HG02642 (cell line): ENCODE results near the gene NCAN.
"Not testable (repeated sequence)": the region's sequence is repeated elsewhere in the genome, so short reads cannot be mapped to it uniquely, and the experiment has no call there.

Experiments
- ATAC-seq: cut with Tn5 transposase; IDR thresholded peaks from one replicate; pipeline ENCODE4 v1.9.1; 2021; ENCODE audit warnings: mild to moderate bottlenecking; ENCODE audit not compliant: unreplicated experiment, poor library complexity

The NCAN gene

DNA sequence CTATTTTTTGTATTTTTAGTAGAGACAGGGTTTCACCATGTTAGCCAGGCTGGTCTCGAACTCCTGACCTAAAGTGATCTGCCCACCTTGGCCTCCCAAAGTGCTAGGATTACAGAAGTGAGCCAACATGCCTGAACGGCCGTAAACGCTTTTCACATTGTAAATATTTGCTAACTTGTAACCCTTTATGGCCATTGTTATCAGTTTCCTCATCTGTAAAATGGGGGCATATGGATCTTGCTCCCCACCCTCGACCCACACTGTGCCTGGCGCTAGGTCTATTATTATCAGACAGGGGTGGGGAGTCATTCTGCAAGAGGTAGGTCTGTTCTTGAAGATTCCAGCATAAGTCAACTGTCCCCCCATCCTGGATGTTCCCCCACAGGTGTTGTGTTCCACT lies 11.9 kb downstream of the NCAN start:
- no peak for ATAC-seq

DNA sequence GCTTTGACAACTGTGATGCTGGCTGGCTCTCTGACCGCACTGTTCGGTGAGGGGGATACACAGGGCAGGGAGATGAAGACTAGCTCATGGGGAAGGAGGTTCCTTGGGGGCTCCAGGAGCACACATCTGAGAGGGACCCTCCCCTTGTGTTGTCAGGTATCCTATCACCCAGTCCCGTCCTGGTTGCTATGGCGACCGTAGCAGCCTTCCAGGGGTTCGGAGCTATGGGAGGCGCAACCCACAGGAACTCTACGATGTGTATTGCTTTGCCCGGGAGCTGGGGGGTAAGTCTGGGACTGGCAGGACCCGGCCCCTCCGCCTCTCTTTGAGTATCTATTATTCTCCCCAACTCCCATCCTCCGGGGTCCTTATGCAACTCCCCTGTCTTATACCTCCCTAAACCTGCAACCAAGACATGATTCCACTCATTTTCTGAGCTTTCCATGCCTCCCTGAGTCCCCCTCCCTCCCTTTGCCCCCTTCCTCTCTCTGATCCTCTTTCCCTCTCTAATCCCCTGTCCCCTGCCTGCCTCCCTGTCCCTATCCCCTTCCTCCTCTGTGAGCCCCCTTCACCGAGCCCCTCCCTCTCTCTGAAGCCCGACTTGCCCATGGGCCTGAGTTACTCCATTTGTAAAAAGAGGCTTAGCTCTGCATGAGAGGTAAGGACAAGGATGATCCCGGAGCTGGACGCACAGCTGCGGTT lies 12.5 kb downstream of the NCAN start:
- no peak for ATAC-seq

DNA sequence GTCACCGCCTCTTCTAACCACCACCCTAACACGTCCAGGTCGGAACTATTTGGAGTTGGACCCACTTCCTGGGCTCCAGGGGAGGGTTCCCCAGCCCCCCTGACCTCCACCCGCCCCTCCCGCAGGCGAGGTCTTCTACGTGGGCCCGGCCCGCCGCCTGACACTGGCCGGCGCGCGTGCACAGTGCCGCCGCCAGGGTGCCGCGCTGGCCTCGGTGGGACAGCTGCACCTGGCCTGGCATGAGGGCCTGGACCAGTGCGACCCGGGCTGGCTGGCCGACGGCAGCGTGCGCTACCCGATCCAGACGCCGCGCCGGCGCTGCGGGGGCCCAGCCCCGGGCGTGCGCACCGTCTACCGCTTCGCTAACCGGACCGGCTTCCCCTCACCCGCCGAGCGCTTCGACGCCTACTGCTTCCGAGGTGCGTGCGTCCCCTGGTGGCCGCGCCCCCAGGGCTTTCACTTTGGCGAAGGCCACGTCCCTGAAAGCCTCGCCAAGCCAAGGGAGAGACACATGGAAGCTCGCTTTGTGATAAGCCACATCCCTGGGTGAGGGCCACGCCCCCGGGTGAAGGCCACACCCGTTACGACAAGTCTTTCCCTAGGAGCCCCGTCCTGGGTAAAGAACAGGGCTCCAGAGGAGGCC lies 13.2 kb downstream of the NCAN start:
- peak; percentile 58 for ATAC-seq

DNA sequence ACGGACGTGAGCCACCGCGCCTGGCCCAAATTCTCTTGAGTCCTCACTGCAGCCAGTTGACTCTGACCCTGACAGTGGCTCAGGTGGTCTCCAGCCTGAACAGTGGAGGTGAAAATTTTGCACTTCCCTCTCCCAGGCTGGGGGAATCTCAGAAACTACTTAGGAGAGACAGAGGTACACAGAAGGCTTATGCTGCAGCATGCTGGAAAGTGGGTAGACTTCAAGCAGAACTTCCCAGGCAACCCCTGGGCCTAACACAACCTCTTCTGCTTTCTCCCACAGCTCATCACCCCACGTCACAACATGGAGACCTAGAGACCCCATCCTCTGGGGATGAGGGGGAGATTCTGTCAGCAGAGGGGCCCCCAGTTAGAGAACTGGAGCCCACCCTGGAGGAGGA lies 14.4 kb downstream of the NCAN start:
- ATAC-seq: no peak

DNA sequence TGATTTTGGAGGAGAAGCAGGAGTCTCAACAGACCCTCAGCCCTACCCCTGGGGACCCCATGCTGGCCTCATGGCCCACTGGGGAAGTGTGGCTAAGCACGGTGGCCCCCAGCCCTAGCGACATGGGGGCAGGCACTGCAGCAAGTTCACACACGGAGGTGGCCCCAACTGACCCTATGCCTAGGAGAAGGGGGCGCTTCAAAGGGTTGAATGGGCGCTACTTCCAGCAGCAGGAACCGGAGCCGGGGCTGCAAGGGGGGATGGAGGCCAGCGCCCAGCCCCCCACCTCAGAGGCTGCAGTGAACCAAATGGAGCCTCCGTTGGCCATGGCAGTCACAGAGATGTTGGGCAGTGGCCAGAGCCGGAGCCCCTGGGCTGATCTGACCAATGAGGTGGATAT lies 14.9 kb downstream of the NCAN start:
- ATAC-seq: no peak

DNA sequence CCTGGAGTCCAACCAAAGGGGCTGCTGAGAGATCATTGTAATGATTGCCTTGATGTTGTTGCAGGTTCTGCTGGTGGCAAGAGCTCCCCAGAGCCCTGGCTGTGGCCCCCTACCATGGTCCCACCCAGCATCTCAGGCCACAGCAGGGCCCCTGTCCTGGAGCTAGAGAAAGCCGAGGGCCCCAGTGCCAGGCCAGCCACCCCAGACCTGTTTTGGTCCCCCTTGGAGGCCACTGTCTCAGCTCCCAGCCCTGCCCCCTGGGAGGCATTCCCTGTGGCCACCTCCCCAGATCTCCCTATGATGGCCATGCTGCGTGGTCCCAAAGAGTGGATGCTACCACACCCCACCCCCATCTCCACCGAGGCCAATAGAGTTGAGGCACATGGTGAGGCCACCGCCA lies 15.5 kb downstream of the NCAN start:
- ATAC-seq: no peak

DNA sequence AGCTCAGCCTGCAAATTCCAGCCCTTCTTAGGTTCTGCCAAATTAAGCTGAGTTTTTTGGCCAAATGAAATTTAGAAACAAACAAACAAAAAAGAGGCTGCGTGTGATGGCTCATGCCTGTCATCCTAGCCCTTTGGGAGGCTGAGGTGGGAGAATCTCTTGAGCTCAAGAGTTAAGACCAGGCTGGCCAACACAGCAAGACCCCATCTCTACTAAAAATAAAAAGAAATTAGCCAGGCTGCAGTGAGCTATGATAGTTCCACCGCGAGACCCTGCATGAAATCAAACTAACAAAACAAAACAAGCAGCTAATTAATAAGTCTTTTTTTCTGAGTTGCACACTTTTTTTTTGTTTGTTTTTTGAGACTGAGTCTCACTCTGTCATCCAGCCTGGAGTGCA lies 17.9 kb downstream of the NCAN start:
- no peak for ATAC-seq

DNA sequence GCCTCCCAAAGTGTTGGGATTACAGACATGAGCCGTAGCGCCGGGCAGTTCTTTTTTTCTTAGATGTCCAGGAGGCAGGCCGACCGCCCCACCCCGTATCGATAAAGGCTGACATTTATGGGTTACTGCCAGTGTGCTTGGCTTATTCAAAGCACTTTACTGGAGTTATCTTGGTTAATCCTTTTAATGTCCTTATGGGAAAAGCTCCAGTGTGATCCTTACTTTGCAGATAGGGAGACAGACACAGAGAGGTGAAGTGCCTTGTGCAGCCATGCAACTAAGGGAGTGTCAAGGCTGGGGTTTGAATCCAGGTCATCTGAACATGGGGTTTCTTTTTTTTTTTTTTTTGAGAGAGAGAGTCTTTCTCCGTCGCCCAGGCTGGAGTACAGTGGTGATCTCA lies 19.2 kb downstream of the NCAN start:
- ATAC-seq: no peak

DNA sequence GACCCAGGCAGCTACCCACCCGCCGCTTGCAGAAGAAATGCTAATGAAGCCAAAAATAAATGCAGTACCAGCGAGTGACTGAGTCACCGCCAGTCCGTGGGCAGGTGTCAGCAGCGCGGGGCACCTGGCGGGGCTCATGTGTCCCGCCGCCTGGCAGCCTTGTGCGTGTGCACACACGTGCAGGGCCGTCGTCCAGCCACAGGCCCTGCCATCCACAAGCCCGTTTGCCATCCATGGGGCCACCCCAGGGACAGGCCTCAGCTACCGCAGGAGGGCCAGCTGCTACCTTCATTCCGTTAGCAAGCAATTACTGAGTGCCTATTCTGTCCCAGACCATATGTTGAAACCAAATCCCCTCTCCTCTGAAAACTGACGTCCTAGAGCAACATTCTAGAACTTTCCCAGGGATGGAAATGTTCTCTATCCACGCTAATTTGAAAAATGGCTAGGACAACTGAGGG lies 20.5 kb downstream of the NCAN start:
- no peak for ATAC-seq

DNA sequence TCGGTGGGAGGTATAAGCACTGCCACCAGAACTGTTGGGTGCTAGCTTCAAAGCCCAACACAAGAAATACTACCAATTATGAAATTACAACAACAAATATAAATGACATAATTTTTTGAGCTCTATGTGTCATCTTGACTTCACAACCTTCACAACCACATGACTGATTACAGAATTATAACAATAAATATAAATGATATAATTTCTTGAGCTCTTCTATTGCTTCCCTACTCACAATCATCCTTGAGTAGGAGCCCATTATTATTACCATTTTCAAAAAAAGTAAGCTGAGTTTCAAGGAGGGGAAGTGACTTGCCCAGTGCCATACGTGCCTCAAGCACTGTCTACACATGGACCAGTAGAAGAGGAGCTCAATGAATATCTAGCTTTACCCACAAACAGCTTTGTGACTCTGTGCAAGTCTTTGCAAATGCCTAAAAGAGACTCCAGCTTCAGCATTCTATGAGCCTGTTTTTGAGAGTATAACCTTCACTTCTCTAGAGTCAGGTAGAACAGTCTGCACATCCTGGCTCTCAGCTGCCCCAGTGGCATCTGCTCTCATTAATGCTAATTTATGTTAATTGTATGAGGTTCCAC lies 22.6 kb downstream of the NCAN start:
- ATAC-seq: no peak

DNA sequence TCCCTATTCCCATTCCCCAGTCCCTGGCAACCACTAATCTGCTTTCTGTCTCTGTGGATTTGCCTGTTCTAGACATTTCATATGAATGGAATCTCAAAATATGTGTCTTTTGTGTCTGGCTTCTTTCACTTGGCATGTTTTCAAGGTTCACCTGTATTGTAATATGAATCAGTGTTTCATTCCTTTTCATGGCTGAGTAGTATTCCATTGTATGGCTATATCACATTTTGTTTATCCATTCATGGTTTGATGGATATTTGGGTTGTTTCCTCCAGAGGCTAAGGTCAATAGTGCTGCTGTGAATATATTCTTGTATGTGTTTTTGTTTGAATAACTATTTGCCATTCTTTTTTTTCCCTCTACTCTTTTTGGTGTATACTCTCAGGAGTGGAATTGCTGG lies 24.4 kb downstream of the NCAN start:
- ATAC-seq: no peak

DNA sequence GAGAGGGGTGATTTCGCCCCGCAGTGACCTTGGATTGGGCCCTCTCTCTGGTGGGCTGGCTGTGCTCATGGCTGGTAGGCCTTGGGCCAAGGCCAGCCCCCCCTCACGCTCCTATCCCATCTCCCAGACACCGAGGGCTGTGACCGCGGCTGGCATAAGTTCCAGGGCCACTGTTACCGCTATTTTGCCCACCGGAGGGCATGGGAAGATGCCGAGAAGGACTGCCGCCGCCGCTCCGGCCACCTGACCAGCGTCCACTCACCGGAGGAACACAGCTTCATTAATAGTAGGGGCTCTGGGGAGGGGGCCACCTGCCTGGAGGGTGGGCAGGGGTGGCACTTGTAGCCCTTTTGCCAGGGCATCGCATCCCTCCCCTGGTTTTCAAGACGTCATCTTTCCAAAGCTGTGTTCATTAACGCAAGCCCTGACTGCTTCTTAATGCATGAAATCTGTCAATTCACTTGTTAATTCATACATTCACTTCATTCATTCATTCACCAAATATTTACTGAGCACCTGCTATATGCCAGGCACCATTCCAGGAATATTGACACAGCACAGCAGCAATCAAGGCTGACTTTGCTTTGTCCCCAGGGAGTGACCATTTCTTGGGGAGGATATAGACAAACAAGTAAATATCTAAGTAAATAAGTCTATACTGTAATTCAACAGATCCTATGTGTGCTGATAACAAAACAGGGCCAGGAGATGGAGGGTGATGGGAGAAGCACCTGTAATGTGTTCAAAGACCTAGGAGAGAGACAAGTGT lies 26.6 kb downstream of the NCAN start:
- no peak for ATAC-seq

DNA sequence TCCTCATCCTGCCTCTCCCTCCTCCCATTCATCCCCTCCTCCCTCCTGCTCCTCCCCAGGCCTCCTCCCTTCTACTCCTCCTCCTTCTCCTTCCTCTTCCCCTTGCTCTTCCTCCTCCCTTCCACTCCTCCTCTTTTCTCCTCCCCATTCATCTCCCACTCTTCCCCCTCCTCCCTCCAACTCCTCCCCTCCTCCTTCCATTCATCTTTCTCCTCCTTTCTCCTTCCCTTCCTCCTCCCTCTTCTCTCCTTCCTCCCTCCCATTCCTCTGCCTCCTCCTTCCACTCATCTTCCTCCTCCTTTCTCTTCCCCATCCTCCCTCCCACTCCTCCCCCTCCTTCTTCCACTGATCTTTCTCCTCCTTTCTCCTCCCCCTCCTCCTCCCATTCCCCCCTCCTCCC lies 27.9 kb downstream of the NCAN start:
- ATAC-seq: no peak

DNA sequence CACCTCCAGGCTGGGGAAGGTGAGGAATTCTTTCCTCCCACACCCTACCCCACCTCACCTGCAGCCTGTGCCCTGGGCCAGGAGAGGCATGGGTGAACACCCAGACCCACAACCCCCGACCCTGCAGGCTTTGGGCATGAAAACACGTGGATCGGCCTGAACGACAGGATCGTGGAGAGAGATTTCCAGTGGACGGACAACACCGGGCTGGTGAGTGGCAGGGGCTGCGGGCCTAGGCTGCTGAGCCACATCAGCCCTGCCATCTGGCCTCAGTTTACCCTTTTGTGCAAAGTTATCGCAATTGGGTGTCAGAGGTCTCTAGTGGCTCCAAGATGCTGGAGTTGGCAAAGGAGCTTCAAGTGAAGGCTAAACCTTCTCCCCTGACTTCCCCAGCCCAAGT lies 28.7 kb downstream of the NCAN start:
- ATAC-seq: no peak

DNA sequence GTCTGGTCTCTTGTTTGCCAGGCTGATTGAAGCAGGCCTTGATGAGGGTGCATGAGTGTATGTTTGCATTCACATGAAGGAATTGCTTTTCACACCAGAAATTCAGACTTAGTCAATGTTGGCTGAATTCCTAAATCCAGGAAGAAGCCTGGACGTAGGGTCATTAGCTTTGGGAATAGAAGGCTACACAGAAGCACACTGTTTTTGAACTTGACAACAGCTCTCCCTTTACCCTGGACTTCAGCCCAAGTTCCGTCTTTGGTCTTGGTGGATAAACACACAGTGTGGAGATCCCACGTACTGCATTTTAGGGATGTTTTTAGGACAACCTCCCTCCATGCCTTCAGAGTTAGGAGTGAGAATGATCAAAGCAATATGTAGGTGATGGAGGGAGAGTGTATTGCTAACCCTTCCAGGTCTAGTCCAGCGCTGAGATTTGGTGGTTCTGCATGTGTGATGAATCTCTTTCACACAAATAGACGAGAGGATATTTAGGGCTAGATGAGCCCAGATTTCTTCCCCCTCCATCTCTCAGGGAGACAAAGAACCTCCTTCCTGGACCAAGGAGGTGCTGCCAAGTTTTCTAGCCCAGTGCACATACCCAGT lies 38.5 kb downstream of the NCAN start:
- no peak for ATAC-seq

DNA sequence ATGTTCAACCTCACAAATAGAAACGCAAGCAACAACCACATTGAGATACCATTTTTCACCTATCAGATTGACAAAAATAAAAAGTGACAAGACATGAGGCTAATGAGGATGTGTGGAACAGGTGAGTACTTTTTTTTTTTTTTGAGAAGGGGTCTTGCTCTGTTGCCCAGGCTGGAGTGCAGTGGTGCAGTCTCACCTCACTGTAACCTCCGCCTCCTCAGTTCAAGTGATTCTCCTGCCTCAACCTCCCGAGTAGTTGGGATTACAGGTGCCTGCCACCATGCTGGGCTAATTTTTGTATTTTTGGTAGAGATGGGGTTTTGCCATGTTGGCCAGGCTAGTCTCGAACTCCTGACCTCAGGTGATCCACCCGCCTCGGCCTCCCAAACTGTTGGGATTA lies 41.7 kb downstream of the NCAN start:
- ATAC-seq: not testable (repeated sequence)

DNA sequence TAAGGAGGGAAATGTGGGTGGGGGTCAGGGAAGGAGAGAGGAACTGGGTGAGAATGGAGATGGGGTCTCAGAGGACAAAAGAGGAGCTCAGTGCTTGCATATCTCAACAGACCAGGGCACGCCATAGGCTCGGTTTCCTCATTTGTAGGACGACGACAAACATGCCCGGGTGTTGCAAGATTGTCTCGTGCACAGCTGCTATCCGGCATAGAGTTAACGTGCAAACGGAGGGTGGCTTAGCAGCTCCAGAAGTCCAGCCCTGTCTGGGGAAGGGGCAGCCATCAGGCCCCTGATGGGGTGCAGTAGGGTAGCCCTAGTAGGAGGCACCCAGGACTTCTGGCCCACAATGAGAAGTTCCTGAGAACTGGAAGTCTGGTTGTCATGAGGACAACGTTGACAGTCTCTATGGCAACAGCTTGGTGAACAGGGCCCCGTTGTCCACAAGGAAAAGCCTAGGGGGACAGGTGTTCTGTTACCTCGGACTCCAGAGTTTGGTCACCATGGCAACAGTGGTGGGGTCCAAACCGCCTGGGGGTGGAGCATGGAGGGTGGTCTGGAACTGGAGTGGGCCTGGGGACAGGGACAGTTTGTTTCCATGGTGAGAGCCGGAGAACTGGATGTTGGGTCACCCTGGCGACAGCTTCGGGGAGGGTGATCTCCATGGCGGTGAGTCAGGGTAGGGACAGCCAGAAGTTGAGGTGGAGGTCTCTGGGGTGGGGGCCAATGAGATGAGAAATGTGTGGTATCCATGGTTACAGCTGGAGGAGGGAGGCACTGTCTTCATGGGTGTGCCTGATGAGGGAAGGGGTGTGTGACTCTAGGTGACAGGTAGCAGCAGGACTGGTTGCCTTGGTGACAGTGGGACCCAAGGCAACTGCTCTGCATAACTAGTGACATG lies 44.6 kb downstream of the NCAN start:
- ATAC-seq: no peak

DNA sequence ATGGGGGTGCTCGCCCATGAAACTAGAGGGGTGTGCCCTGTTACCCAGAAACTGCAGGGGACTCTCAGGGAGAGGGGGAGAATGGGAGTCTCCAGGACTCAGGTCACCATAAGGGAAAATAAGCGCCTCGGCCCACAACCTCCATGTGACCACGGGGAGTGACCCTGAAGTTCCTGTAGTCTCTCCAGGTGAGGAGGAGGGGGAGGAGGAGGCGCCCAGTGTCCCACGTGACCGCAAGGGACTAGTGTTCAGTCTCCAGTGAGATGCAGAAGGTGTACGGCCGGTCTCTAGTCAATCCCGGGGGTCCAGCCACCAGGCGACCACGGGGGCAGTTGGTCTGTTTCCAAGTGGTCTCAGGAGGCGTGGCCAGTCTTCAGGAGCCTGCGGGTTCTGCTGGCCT lies 45.4 kb downstream of the NCAN start:
- ATAC-seq: no peak

DNA sequence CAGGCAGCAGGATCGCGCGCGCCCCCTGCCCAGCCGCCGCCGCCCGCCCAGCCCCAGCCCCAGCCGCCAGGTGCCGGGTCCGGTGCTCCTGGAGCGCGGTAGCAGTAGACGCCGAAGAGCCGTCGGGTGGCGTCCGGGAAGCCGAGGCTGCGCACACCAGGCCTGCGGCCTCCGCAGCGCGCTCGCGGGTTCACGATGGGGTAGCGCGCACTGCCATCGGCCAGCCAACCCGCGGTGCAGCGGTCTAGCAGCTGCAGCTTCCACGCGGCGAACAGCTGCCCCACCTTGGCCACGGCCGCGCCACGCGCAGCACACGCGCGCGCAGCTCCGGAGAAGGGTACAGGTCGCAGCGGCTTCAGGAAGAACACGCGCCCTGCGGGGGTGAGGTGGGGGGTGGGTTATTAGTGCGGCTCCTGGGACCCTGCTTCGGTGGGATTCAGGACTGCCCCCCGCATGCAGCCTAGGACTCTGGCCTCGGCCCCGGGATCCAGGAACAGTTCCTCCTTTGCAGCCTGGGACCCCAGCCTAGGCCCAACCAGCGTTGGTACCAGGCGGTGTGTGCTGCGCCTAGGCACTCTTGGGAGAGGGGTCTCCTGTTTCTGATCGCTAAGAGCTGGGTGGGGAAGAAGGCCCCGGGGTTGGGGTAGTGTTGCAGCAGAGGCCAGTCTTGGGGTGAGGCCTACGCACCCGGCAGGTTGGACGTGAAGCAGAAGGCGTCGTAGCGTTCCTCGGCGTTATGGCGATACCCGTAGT lies 46.3 kb downstream of the NCAN start:
- no peak for ATAC-seq
